HepG2 (cell line): ENCODE results near the gene PFN1. TPM values are rescaled to one million over a fixed set of nuclear protein-coding genes. Genes with fewer than 3 reads are reported as not detected.

Source experiments
- ATAC-seq: fragments of 200-7000 bp; cut with Tn5 transposase; 3 replicates; pipeline ENCODE4 v1.9.1; 2020; ENCODE audit warnings: mild to moderate bottlenecking, moderate library complexity
- BruUV-seq: library from RNA; stranded (reverse); fragments of 400-500 nt; replicated peaks from 2 replicates; lab custom pipeline; 2021; lab: Mats Ljungman, UMichigan
- CTCF ChIA-PET: fragments of 300-600 bp; formaldehyde crosslinking; extraction: SDS; loops from one replicate; lab custom pipeline; 2021; ENCODE audit warnings: low total read pairs, inconsistent platforms, low intra/inter-chr PET ratio; lab: Yijun Ruan, JAX
- POLR2A ChIA-PET: fragments of 350-600 bp; sonication (Branson Sonifier 250); formaldehyde crosslinking; loops from one replicate; lab custom pipeline; 2020; ENCODE audit warnings: antibody characterized with exemption, inconsistent platforms; lab: Yijun Ruan, JAX
- DNase-seq: peaks from one replicate; pipeline ENCODE4 v3.0.0-alpha.2; 2015; ENCODE audit warnings: low spot score
- FAIRE-seq: peaks from 3 replicates; lab custom pipeline; 2011; peaks lifted over from hg19 to GRCh38; lab: Jason Lieb, UNC
- H2AFZ ChIP-seq: one replicate; pipeline ENCODE4 v1.6.1; 2011; ENCODE audit warnings: low read length, inconsistent platforms
- H3K27ac ChIP-seq: fragments of 300-600 bp; 3 replicates; pipeline ENCODE4 v1.8.0; 2011; ENCODE audit warnings: mixed run types, mild to moderate bottlenecking, mixed read lengths, low read length, inconsistent platforms; ENCODE audit not compliant: insufficient read depth; ENCODE audit errors: extremely low read length
- H3K27me3 ChIP-seq, 2 experiments: fragments of 200-600 bp in 1 of 2; 2 replicates in 1 of 2; 3 replicates in 1 of 2; pipeline versions ENCODE4 v1.6.0 to v1.8.0; 2011; ENCODE audit warnings: low read length in 2 of 2, mild to moderate bottlenecking in 2 of 2, moderate library complexity in 2 of 2, inconsistent platforms in 1 of 2; ENCODE audit not compliant: insufficient read depth in 2 of 2, control insufficient read depth in 1 of 2
- H3K36me3 ChIP-seq, 2 experiments: fragments of 200-600 bp in 1 of 2; replicated peaks in 1 of 2; 2 replicates in 1 of 2; 3 replicates in 1 of 2; pipeline versions ENCODE4 v1.5.1 to v1.8.0; 2011; ENCODE audit warnings: low read length in 2 of 2, inconsistent platforms in 1 of 2; ENCODE audit not compliant: insufficient read depth in 2 of 2, control insufficient read depth in 1 of 2
- H3K4me1 ChIP-seq: 2 replicates; pipeline ENCODE4 v1.5.1; 2012; ENCODE audit warnings: low read length, inconsistent platforms; ENCODE audit not compliant: insufficient read depth
- H3K4me2 ChIP-seq: 2 replicates; pipeline ENCODE4 v1.6.0; 2011; ENCODE audit warnings: low read depth, low read length, inconsistent platforms
- H3K4me3 ChIP-seq, 3 experiments: fragments of 200-600 bp in 1 of 3; sonication (generic), shearing (Covaris generic) in 1 of 3; replicated peaks in 1 of 3; 2 replicates each; pipeline ENCODE4 v1.5.1; 2011 to 2016; ENCODE audit warnings: low read length in 3 of 3, inconsistent platforms in 2 of 3, low read depth in 2 of 3, mild to moderate bottlenecking in 2 of 3, control low read depth in 1 of 3, mixed read lengths in 1 of 3; ENCODE audit not compliant: insufficient read depth in 1 of 3
- H3K79me2 ChIP-seq: one replicate; pipeline ENCODE4 v1.6.1; 2011; ENCODE audit warnings: low read length, inconsistent platforms; ENCODE audit not compliant: insufficient read depth
- H3K9ac ChIP-seq: 2 replicates; pipeline ENCODE4 v1.6.0; 2011; ENCODE audit warnings: mild to moderate bottlenecking, low read depth, low read length, inconsistent platforms; ENCODE audit not compliant: insufficient read depth
- H3K9me3 ChIP-seq: 2 replicates; pipeline ENCODE4 v1.5.1; 2012; ENCODE audit warnings: mild to moderate bottlenecking, low read length
- H4K20me1 ChIP-seq: 2 replicates; pipeline ENCODE4 v1.6.0; 2011; ENCODE audit warnings: inconsistent platforms, mild to moderate bottlenecking, low read length, moderate library complexity; ENCODE audit not compliant: insufficient read depth
- ATAD3A ChIP-seq: sonication (generic); formaldehyde crosslinking; IDR thresholded peaks from 2 replicates; pipeline ENCODE4 v1.4.0; 2020; ENCODE audit warnings: missing genetic modification reagents
- CBX5 ChIP-seq: sonication (generic); formaldehyde crosslinking; IDR thresholded peaks from 2 replicates; pipeline ENCODE4 v1.4.0; 2020; ENCODE audit warnings: missing genetic modification reagents, borderline replicate concordance
- GABPA ChIP-seq, 2 experiments: IDR thresholded peaks; 2 replicates each; pipeline ENCODE4 v1.6.1; 2011 to 2016; ENCODE audit warnings: low read depth in 2 of 2, low read length in 1 of 2, missing biosample characterization in 1 of 2, missing genetic modification characterization in 1 of 2
- HNRNPK ChIP-seq: fragments of 200-400 bp; formaldehyde crosslinking; IDR thresholded peaks from 2 replicates; pipeline ENCODE4 v1.6.1; 2018; ENCODE audit warnings: low read length, low read depth, moderate library complexity, mild to moderate bottlenecking; ENCODE audit not compliant: poor library complexity, severe bottlenecking
- MAFK ChIP-seq, 2 experiments: IDR thresholded peaks in 1 of 2; conservative IDR thresholded peaks in 1 of 2; 2 replicates each; pipeline ENCODE4 v1.6.1; 2011; ENCODE audit warnings: improper control_type of control experiment in 2 of 2, low read length in 2 of 2
- MIER3 ChIP-seq: IDR thresholded peaks from 2 replicates; pipeline ENCODE4 v1.6.1; 2016; ENCODE audit warnings: missing compliant biosample characterization, borderline replicate concordance
- POLR2A ChIP-seq, 2 experiments: IDR thresholded peaks; 2 replicates each; pipeline ENCODE4 v1.6.1; 2011; ENCODE audit warnings: low read depth in 2 of 2, low read length in 2 of 2, mild to moderate bottlenecking in 1 of 2, moderate library complexity in 1 of 2; ENCODE audit not compliant: insufficient read depth in 1 of 2
- POLR2G ChIP-seq: fragments of 200-400 bp; formaldehyde crosslinking; IDR thresholded peaks from 2 replicates; pipeline ENCODE4 v1.6.1; 2018; ENCODE audit warnings: mild to moderate bottlenecking, low read depth, low read length, moderate library complexity
- RBM39 ChIP-seq: fragments of 200-400 bp; formaldehyde crosslinking; IDR thresholded peaks from one replicate; pipeline ENCODE4 v1.6.1; 2018; ENCODE audit warnings: antibody characterized with exemption, mild to moderate bottlenecking, low read depth, low read length; ENCODE audit not compliant: poor library complexity, severe bottlenecking
- SALL2 ChIP-seq: sonication (generic); formaldehyde crosslinking; IDR thresholded peaks from 2 replicates; pipeline ENCODE4 v1.8.1; 2023; ENCODE audit warnings: mild to moderate bottlenecking, missing genetic modification reagents, inconsistent platforms
- SMAD3 ChIP-seq: sonication (generic); formaldehyde crosslinking; IDR thresholded peaks from 2 replicates; pipeline ENCODE4 v1.4.0; 2020; ENCODE audit warnings: missing genetic modification reagents
- SRF ChIP-seq: IDR thresholded peaks from 2 replicates; pipeline ENCODE4 v1.6.1; 2011; ENCODE audit warnings: mild to moderate bottlenecking, low read depth, low read length, moderate library complexity
- ZNF251 ChIP-seq: sonication (generic); formaldehyde crosslinking; IDR thresholded peaks from 2 replicates; pipeline ENCODE4 v1.9.0; 2021; ENCODE audit warnings: mild to moderate bottlenecking, missing genetic modification reagents
- ZNF343 ChIP-seq: sonication (generic); formaldehyde crosslinking; IDR thresholded peaks from 2 replicates; pipeline ENCODE4 v1.4.0; 2020; ENCODE audit warnings: mild to moderate bottlenecking, missing genetic modification reagents
- ZNF660 ChIP-seq: sonication (generic); formaldehyde crosslinking; IDR thresholded peaks from 2 replicates; pipeline ENCODE4 v1.5.1; 2020; ENCODE audit warnings: mild to moderate bottlenecking, low read depth, missing genetic modification reagents, borderline replicate concordance
- ZNF672 ChIP-seq: sonication (generic); formaldehyde crosslinking; IDR thresholded peaks from 2 replicates; pipeline ENCODE4 v1.8.1; 2022; ENCODE audit warnings: missing genetic modification reagents
- ZXDC ChIP-seq: sonication (generic); formaldehyde crosslinking; IDR thresholded peaks from 2 replicates; pipeline ENCODE4 v1.5.0; 2020; ENCODE audit warnings: mild to moderate bottlenecking, missing genetic modification reagents
- WGBS: methylation state at CpG from one replicate; pipeline ENCODE4 v1.1.6; 2017; ENCODE audit warnings: low lambda C conversion rate; 5-methylcytosine and 5-hydroxymethylcytosine counted together
- in situ Hi-C: cut with HindIII; loops from 2 replicates; pipeline ENCODE4 v1.10.0; 2017; ENCODE audit warnings: low pct_unique_long_range_greater_than_20kb; ENCODE audit not compliant: extremely low pct_ligation_motif_present
- intact Hi-C: fragments of 100-400 bp; cut with micrococcal nuclease; formaldehyde crosslinking; loops from one replicate; pipeline ENCODE4 v1.10.0; 2022; ENCODE audit not compliant: unreplicated experiment
- polyA plus RNA-seq, 8 experiments: library from polyadenylated mRNA; depleted of rRNA in 3 of 8; stranded (reverse) in 7 of 8; unstranded in 1 of 8; fragments of >200 nt; fragmentation: Illumina TruSeq in 4 of 8; extraction: Trizol in 4 of 8; gene quantifications; 2 replicates each; pipeline versions ENCODE4 v1.2.1 to v1.2.3, GENCODE V29; 2011 to 2016; ENCODE audit warnings: low read depth in 4 of 8, missing spikeins in 1 of 8, mixed read lengths in 1 of 8; ENCODE audit not compliant: insufficient read depth in 1 of 8
- total RNA-seq, 5 experiments: library from RNA; depleted of rRNA; stranded (reverse); fragments of >200 nt; fragmentation: Illumina TruSeq; extraction: Trizol; gene quantifications; 2 replicates each; pipeline ENCODE4 v1.2.3, GENCODE V29; 2016; ENCODE audit warnings: low read depth in 1 of 5
- TF ChIP-seq, protein P1 (sequence below): sonication (generic); formaldehyde crosslinking; IDR thresholded peaks from 2 replicates; pipeline ENCODE4 v1.4.0; 2020; ENCODE audit warnings: low read depth, mild to moderate bottlenecking, missing genetic modification reagents
- TF ChIP-seq, protein P2 (sequence below): sonication (generic); formaldehyde crosslinking; IDR thresholded peaks from 2 replicates; pipeline ENCODE4 v1.5.0; 2020; ENCODE audit warnings: missing genetic modification reagents

PFN1 gene
- total and polyA plus RNA-seq, 2 of the 13 experiments (the other 11 are each of a cell fraction or from before 2014, with no cell fraction given) = 494 to 613 TPM

- TF ChIP-seq POLR2G (peak; percentile 59), ZNF660 (CRISPR knock-in tag) (no peak), MAFK (conservative IDR thresholded peaks at IDR 0.05 in 1 of 2, IDR thresholded peaks at IDR 0.05 in 1 of 2; ENCODE audit: low read length in 2 of 2) (peak; percentile 7 to 14; a peak in 2 of 4 replicates)
- TF ChIP-seq, protein P1, sequence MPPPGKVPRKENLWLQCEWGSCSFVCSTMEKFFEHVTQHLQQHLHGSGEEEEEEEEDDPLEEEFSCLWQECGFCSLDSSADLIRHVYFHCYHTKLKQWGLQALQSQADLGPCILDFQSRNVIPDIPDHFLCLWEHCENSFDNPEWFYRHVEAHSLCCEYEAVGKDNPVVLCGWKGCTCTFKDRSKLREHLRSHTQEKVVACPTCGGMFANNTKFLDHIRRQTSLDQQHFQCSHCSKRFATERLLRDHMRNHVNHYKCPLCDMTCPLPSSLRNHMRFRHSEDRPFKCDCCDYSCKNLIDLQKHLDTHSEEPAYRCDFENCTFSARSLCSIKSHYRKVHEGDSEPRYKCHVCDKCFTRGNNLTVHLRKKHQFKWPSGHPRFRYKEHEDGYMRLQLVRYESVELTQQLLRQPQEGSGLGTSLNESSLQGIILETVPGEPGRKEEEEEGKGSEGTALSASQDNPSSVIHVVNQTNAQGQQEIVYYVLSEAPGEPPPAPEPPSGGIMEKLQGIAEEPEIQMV = no peak
Observed at GRCh38 chr17:4972322-4972721, 24.0 kb upstream of the PFN1 start (continued).

- Histone ChIP-seq H4K20me1 (no peaks in the 10 kb centered on the region), H3K9ac (no peak overlapping the region), H2AFZ (no peak overlapping the region), H3K27ac (no peak overlapping the region), H3K4me1 (peaks cover 28% of the 10 kb centered on the region), H3K27me3 (no peaks in the 10 kb centered on the region; a peak in 1 of 5 replicates), H3K9me3 (no peaks in the 10 kb centered on the region), H3K36me3 (peaks cover 0 to 10% of the 10 kb centered on the region in 2 experiments; a peak in 4 of 5 replicates), H3K4me2 (no peak overlapping the region), H3K79me2 (peaks cover 21% of the 10 kb centered on the region), H3K4me3 (no peak overlapping the region)
- in situ Hi-C loops = no loop called here
- DNase-seq (no peak), FAIRE-seq (no peak), ATAC-seq (no peak)
- intact Hi-C loops = no loop called here
- BruUV-seq = no TSS peak
- TF ChIP-seq SRF = no peak
- no peak for TF ChIP-seq ZXDC (CRISPR knock-in tag)
- no peak for TF ChIP-seq ZNF251 (CRISPR knock-in tag)
- no peak for TF ChIP-seq ATAD3A (CRISPR knock-in tag)
- TF ChIP-seq, protein P2, sequence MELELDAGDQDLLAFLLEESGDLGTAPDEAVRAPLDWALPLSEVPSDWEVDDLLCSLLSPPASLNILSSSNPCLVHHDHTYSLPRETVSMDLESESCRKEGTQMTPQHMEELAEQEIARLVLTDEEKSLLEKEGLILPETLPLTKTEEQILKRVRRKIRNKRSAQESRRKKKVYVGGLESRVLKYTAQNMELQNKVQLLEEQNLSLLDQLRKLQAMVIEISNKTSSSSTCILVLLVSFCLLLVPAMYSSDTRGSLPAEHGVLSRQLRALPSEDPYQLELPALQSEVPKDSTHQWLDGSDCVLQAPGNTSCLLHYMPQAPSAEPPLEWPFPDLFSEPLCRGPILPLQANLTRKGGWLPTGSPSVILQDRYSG (CRISPR knock-in tag) = no peak
- no peak for TF ChIP-seq SMAD3
- TF ChIP-seq POLR2A (IDR thresholded peaks at IDR 0.05; ENCODE audit: insufficient read depth in 1 of 2, low read depth in 2 of 2, low read length in 2 of 2) = no peak
- TF ChIP-seq MIER3 (CRISPR knock-in tag) = no peak
- no peak for TF ChIP-seq HNRNPK
- no peak for TF ChIP-seq GABPA (IDR thresholded peaks at IDR 0.05; ENCODE audit: low read depth, low read length)
- TF ChIP-seq GABPA (CRISPR knock-in tag; IDR thresholded peaks at IDR 0.05; ENCODE audit: low read depth) = no peak
- no peak for TF ChIP-seq ZNF672 (CRISPR knock-in tag)
- TF ChIP-seq ZNF343 = no peak
- TF ChIP-seq CBX5 = no peak
- TF ChIP-seq RBM39 = no peak
- TF ChIP-seq SALL2 (CRISPR knock-in tag) = no peak
- POLR2A ChIA-PET = interaction anchor here (0.7 to 10.5 kb wide), 4 partner anchors 16 to 63 kb away, joined by 3 to 273 read pairs (median 90); partner anchors contain the start of genes CAMTA2, ENO3, INCA1 and PFN1
- CTCF ChIA-PET = no interaction called here
- 94% methylated on average over 6 of the region's 6 CpGs for WGBS
Observed at GRCh38 chr17:4971826-4972225, 23.5 kb upstream of the PFN1 start.
